Muscle of leg (tissue), 11 donors: ENCODE data around the gene TRIM72. TPM values are rescaled to one million over a fixed set of nuclear protein-coding genes. Genes with fewer than 3 reads are reported as not detected.

ENCODE experiments used
- DNase-seq: peaks from one replicate; pipeline ENCODE4 v3.0.0; 2013
- H3K27ac ChIP-seq: one replicate; pipeline ENCODE4 v1.5.1; 2013; ENCODE audit warnings: mild to moderate bottlenecking, low read length, control low read depth
- H3K27me3 ChIP-seq: one replicate; pipeline ENCODE4 v1.6.1; 2013; ENCODE audit warnings: low read length; ENCODE audit not compliant: control insufficient read depth, insufficient read depth
- H3K36me3 ChIP-seq: one replicate; pipeline ENCODE4 v1.6.1; 2013; ENCODE audit warnings: low read length; ENCODE audit not compliant: control insufficient read depth, insufficient read depth
- H3K4me1 ChIP-seq: one replicate; pipeline ENCODE4 v1.6.1; 2013; ENCODE audit warnings: low read length; ENCODE audit not compliant: control insufficient read depth, insufficient read depth
- H3K4me3 ChIP-seq: one replicate; pipeline ENCODE4 v1.5.1; 2013; ENCODE audit warnings: low read length, control low read depth
- H3K9me3 ChIP-seq: replicated peaks from 2 replicates; pipeline ENCODE4 v1.6.1; 2013; ENCODE audit warnings: low read depth, low read length; ENCODE audit not compliant: control insufficient read depth
- WGBS: methylation state at CpG from one replicate; pipeline ENCODE4 v1.1.5; 2013; ENCODE audit warnings: missing lambda C conversion rate; ENCODE audit not compliant: insufficient coverage; 5-methylcytosine and 5-hydroxymethylcytosine counted together
- polyA plus RNA-seq, 8 donors: library from polyadenylated mRNA; unstranded; fragments of 120-200 nt; gene quantifications; one replicate each; pipeline versions ENCODE4 v1.2.1 to v1.2.3, GENCODE V29; 2013; ENCODE audit warnings: inconsistent platforms in 1 of 8, low replicate concordance in 1 of 8; ENCODE audit not compliant: insufficient read length in 8 of 8, insufficient read depth in 1 of 8
- total RNA-seq: library from RNA; stranded (reverse); fragments of 120-200 nt; gene quantifications from one replicate; pipeline ENCODE4 v1.2.4, GENCODE V29; 2013

Gene TRIM72
- total and polyA plus RNA-seq, 9 donors = 47.7 to 83.0 (median 55.5) TPM

GRCh38 chr16:31253642-31254045 is 39.7 kb downstream of the TRIM72 start:
- no peaks in the 10 kb centered on the region for H3K9me3 ChIP-seq
- no peak overlapping the region for H3K27ac ChIP-seq
- DNase-seq = peak; percentile 30
- H3K4me1 ChIP-seq = no peaks in the 10 kb centered on the region
- peaks cover 2% of the 10 kb centered on the region for H3K27me3 ChIP-seq
- no peak overlapping the region for H3K4me3 ChIP-seq
- H3K36me3 ChIP-seq = no peaks in the 10 kb centered on the region
- 52% methylated on average over 5 of the region's 5 CpGs for WGBS

DNA sequence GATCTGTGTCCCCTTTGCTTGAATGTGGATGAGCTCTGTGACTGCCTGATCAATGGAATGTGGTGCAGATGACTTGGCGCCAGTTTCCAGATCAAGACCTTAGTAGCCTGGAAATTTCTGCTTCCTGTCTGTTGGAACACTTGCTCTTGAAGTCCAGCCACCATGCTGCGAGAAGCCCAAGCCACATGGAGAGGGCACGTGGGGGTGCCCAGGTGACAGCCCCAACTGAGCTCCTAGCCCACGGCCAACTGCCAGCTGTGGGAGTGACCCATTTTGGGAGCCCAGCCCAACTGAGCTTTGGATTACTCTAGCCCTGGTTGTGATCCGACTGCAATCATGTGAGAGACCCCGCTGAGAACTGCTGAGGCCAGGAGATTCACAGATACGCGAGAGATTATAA is 42.5 kb downstream of the TRIM72 start:
- no peaks in the 10 kb centered on the region for H3K36me3 ChIP-seq
- H3K27me3 ChIP-seq = peaks cover 2% of the 10 kb centered on the region
- H3K4me1 ChIP-seq = no peaks in the 10 kb centered on the region
- no peaks in the 10 kb centered on the region for H3K9me3 ChIP-seq
- H3K27ac ChIP-seq = no peak overlapping the region
- DNase-seq = no peak
- no peak overlapping the region for H3K4me3 ChIP-seq
- WGBS = 65% methylated on average over 6 of the region's 8 CpGs

DNA sequence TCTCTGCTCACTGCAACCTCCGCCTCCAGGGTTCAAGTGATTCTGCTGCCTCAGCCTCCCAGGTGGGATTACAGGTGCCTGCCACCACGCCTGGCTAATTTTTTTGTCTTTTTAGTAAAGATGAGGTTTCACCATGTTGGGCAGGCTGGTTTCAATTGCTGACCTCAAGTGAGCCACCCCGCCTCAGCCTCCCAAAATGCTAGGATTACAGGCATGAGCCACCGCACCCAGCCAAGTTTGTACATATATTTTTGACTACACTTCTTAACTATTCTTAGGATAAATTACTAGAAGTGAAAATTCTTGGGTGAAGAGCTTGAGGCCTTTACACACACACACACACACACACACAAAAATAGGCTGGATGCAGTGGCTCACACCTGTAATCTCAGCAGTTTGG is 44.4 kb downstream of the TRIM72 start:
- no peak overlapping the region for H3K4me3 ChIP-seq
- no peaks in the 10 kb centered on the region for H3K4me1 ChIP-seq
- no peak overlapping the region for H3K27ac ChIP-seq
- peaks cover 2% of the 10 kb centered on the region for H3K27me3 ChIP-seq
- no peaks in the 10 kb centered on the region for H3K36me3 ChIP-seq
- WGBS = 100% methylated on average over 1 of the region's 4 CpGs
- H3K9me3 ChIP-seq = no peaks in the 10 kb centered on the region
- no peak for DNase-seq

- Histone ChIP-seq H3K36me3 (no peaks in the 10 kb centered on the region), H3K4me3 (peak overlapping the region; percentile 4)
- 53% methylated on average over 4 of the region's 14 CpGs for WGBS
Measured at GRCh38 chr16:31260136-31260931, 46.4 kb downstream of the TRIM72 start.

GRCh38 chr16:31262084-31262483 is 48.2 kb downstream of the TRIM72 start:
- DNase-seq = no peak
- 77% methylated on average over 2 of the region's 3 CpGs for WGBS
- Histone ChIP-seq H3K9me3 (no peaks in the 10 kb centered on the region), H3K27me3 (no peaks in the 10 kb centered on the region), H3K36me3 (no peaks in the 10 kb centered on the region), H3K27ac (no peak overlapping the region), H3K4me1 (no peaks in the 10 kb centered on the region), H3K4me3 (no peak overlapping the region)

More at GRCh38 chr16:31260136-31260931, 46.4 kb downstream of the TRIM72 start:
- no peaks in the 10 kb centered on the region for H3K9me3 ChIP-seq
- H3K27me3 ChIP-seq = peaks cover 2% of the 10 kb centered on the region
- no peaks in the 10 kb centered on the region for H3K4me1 ChIP-seq
- no peak overlapping the region for H3K27ac ChIP-seq
- no peak for DNase-seq

DNA sequence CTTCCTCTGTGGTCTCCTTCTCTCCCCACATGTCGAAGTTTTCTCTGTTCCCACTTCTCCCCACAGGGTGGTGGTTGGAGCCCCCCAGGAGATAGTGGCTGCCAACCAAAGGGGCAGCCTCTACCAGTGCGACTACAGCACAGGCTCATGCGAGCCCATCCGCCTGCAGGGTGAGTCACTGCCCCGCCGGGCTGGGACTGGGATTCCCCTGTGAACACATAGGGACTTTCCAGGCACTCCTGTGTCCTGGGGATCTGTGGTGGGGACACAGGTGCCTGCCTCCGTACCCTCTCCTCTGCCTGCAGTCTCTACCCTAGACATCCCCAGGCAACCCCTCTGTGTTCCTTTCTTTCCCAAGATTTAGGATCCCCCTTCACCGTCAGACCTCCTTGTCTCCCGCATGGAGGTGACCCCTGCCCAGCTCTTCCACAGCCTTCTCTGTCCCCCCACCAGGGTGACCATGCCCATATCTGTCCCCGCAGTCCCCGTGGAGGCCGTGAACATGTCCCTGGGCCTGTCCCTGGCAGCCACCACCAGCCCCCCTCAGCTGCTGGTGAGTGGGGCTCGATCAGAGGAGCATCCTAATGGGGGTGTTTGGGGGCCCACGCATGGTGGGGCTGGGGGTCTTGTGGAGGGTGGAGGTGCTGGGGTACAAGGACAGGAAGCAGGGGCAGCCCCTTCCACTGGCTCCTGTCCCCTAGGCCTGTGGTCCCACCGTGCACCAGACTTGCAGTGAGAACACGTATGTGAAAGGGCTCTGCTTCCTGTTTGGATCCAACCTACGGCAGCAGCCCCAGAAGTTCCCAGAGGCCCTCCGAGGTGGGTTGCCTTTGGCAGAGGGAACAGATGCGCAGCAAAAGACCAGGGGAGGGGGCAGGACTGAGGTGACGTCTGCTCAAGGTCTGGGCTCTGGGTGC is 51.7 kb downstream of the TRIM72 start:
- DNase-seq = no peak

DNA sequence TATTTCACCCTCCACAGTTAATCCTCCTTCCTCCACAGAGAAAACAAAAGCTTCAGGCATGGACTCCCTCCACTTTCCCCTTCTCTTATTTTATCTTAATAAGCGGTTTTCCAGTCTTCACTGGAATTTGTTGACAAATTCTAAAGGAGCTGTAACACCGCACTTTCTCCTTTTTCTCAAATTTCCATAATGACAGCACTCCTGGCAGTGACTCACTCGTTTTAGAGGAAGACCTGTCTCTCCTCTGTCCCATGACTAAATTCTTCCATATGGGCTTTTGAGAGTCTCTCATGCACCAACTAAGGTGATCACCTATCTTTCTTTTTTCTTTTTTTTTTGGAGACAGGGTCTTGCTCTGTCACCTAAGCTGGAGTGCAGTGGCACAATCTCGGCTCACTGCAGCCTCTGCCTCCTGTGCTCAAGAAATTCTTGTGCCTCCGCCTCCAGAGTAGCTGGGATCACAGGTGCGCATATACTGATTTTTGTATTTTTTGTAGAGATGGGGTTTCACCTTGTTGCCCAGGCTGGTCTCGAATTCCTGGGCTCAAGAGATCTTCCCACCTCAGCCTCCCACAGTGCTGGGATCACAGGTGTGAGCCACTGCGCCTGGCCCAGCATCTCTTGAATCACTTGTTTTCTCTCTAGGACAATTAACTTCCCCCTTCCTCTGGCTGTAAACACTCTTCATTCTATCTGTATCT is 53.6 kb downstream of the TRIM72 start:
- H3K36me3 ChIP-seq = no peaks in the 10 kb centered on the region
- no peak for DNase-seq
- H3K27ac ChIP-seq = no peak overlapping the region
- no peak overlapping the region for H3K4me3 ChIP-seq
- H3K27me3 ChIP-seq = peaks cover 4% of the 10 kb centered on the region
- no peaks in the 10 kb centered on the region for H3K9me3 ChIP-seq
- H3K4me1 ChIP-seq = no peaks in the 10 kb centered on the region
- 38% methylated on average over 5 of the region's 8 CpGs for WGBS

More for the DNA sequence above, 51.7 kb downstream of the TRIM72 start:
- Histone ChIP-seq H3K4me1 (no peaks in the 10 kb centered on the region), H3K27me3 (peaks cover 2% of the 10 kb centered on the region), H3K36me3 (no peaks in the 10 kb centered on the region), H3K4me3 (no peak overlapping the region), H3K27ac (no peak overlapping the region), H3K9me3 (no peaks in the 10 kb centered on the region)
- WGBS = 61% methylated on average over 16 of the region's 20 CpGs

- H3K4me3 ChIP-seq = no peak overlapping the region
- H3K27ac ChIP-seq = no peak overlapping the region
- H3K9me3 ChIP-seq = no peaks in the 10 kb centered on the region
- H3K4me1 ChIP-seq = no peaks in the 10 kb centered on the region
- H3K27me3 ChIP-seq = peaks cover 4% of the 10 kb centered on the region
- WGBS = 52% methylated on average over 2 of the region's 3 CpGs
- H3K36me3 ChIP-seq = no peaks in the 10 kb centered on the region
- no peak for DNase-seq
Measured at GRCh38 chr16:31268033-31268365, 54.1 kb downstream of the TRIM72 start.

DNA sequence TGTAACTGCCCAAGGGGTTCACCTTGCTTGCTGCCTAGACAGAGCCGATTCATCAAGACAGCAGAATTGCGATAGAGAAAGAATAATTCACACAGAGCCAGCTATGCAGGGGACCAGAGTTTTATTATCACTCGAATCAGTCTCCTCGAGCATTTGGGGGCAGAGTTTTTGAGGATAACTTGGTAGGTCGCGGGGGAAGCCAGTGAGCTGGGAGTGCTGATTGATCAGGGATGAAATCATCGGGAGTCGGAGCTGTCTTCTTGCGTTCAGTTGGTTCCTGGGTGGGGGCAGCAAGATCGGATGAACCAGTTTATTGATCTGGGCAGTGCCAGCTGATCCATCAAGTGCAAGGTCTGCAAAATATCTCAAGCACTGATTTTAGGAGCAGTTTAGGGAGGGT is 55.0 kb downstream of the TRIM72 start:
- no peaks in the 10 kb centered on the region for H3K9me3 ChIP-seq
- peaks cover 4% of the 10 kb centered on the region for H3K27me3 ChIP-seq
- no peaks in the 10 kb centered on the region for H3K36me3 ChIP-seq
- DNase-seq = no peak
- H3K4me3 ChIP-seq = no peak overlapping the region
- WGBS = 62% methylated on average over 6 of the region's 10 CpGs
- no peak overlapping the region for H3K27ac ChIP-seq
- H3K4me1 ChIP-seq = no peaks in the 10 kb centered on the region

DNA sequence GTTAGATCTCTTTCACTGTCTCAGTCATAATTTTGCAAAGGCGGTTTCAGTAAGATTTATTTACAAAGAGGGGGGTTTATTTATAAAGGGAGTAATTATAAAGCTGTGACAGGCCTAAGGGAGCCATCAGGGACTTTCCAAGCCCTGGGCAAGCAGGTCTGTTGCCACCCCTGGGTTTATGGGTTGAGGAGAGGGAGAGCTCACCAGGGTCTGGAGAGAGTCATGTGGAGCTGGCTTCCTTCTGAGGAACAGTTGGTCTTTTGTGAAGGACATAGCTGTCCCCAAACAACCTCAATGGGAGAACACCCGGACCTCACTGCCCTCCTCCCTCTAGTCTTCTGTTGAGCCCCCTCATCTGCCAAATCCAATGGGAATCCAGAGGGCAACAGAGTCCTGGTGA is 55.6 kb downstream of the TRIM72 start:
- Histone ChIP-seq H3K4me3 (no peak overlapping the region), H3K36me3 (no peaks in the 10 kb centered on the region), H3K27me3 (peaks cover 4% of the 10 kb centered on the region), H3K9me3 (no peaks in the 10 kb centered on the region), H3K4me1 (no peaks in the 10 kb centered on the region), H3K27ac (no peak overlapping the region)
- 83% methylated on average over 1 of the region's 2 CpGs for WGBS
- no peak for DNase-seq
